K562 (cell line): ENCODE results near the gene COX11.

Experiments
- EP300 ChIP-seq: IDR thresholded peaks from 2 replicates; pipeline ENCODE4 v1.6.1; 2012; ENCODE audit warnings: low read length, improper control_type of control experiment
- TCFL5 ChIP-seq: fragments of 250-450 bp; sonication (Bioruptor Pico); conservative IDR thresholded peaks from 2 replicates; pipeline ENCODE4 v1.6.1; 2021; ENCODE audit warnings: mild to moderate bottlenecking, moderate library complexity, matching md5 sums
- YY1 ChIP-seq, 3 experiments: IDR thresholded peaks; 2 replicates each; pipeline ENCODE4 v1.6.1; 2011; ENCODE audit warnings: low read length in 2 of 3, mild to moderate bottlenecking in 2 of 3, moderate library complexity in 2 of 3, borderline replicate concordance in 1 of 3, control low read depth in 1 of 3, low read depth in 1 of 3; ENCODE audit not compliant: insufficient read depth in 3 of 3, insufficient replicate concordance in 2 of 3, control insufficient read depth in 1 of 3, insufficient read length in 1 of 3; ENCODE audit errors: extremely low read depth in 1 of 3
- ZNF174 ChIP-seq: fragments of 250-450 bp; sonication (Bioruptor Pico); IDR thresholded peaks from 2 replicates; pipeline ENCODE4 v1.4.0; 2020; ENCODE audit warnings: mild to moderate bottlenecking
- ZNF639 ChIP-seq, 2 experiments: fragments of 200-800 bp in 1 of 2; sonication (Bioruptor generic) in 1 of 2; sonication (generic) in 1 of 2; formaldehyde crosslinking in 1 of 2; IDR thresholded peaks in 1 of 2; conservative IDR thresholded peaks in 1 of 2; 2 replicates each; pipeline versions ENCODE4 v1.5.0 to v1.6.1; 2016 to 2020; ENCODE audit warnings: missing compliant biosample characterization in 1 of 2, missing genetic modification characterization in 1 of 2, missing genetic modification reagents in 1 of 2
- TF ChIP-seq, protein P1 (sequence below): IDR thresholded peaks from 2 replicates; pipeline ENCODE4 v1.6.1; 2014; ENCODE audit warnings: antibody characterized with exemption
- TF ChIP-seq, protein P2 (sequence below): fragments of 250-450 bp; sonication (Bioruptor Pico); IDR thresholded peaks from 2 replicates; pipeline ENCODE4 v1.5.0; 2020; ENCODE audit warnings: mild to moderate bottlenecking, borderline replicate concordance
- TF ChIP-seq, protein P3 (sequence below): sonication (generic); formaldehyde crosslinking; IDR thresholded peaks from 2 replicates; pipeline ENCODE4 v1.9.0; 2022; ENCODE audit warnings: mild to moderate bottlenecking, missing genetic modification reagents
- TF ChIP-seq, protein P4 (sequence below): sonication (generic); formaldehyde crosslinking; IDR thresholded peaks from 2 replicates; pipeline ENCODE4 v1.8.0; 2023; ENCODE audit warnings: missing genetic modification reagents, mild to moderate bottlenecking, borderline replicate concordance

GRCh38 chr17:54937426-54937825 lies 31.0 kb downstream of the COX11 start:
- no peak for TF ChIP-seq ZNF174 (CRISPR knock-in tag)
- no peak for TF ChIP-seq ZNF639 (CRISPR knock-in tag; conservative IDR thresholded peaks at IDR 0.05 in 1 of 2, IDR thresholded peaks at IDR 0.05 in 1 of 2)
- TF ChIP-seq EP300 = no peak
- TF ChIP-seq, protein P1, sequence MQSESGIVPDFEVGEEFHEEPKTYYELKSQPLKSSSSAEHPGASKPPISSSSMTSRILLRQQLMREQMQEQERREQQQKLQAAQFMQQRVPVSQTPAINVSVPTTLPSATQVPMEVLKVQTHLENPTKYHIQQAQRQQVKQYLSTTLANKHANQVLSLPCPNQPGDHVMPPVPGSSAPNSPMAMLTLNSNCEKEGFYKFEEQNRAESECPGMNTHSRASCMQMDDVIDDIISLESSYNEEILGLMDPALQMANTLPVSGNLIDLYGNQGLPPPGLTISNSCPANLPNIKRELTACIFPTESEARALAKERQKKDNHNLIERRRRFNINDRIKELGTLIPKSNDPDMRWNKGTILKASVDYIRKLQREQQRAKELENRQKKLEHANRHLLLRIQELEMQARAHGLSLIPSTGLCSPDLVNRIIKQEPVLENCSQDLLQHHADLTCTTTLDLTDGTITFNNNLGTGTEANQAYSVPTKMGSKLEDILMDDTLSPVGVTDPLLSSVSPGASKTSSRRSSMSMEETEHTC = no peak
- no peak for TF ChIP-seq TCFL5 (CRISPR knock-in tag)
- TF ChIP-seq YY1 (IDR thresholded peaks at IDR 0.05; ENCODE audit: borderline replicate concordance in 1 of 3, control insufficient read depth in 1 of 3, extremely low read depth in 1 of 3, insufficient read depth in 3 of 3, insufficient read length in 1 of 3, insufficient replicate concordance in 2 of 3, low read depth in 1 of 3, low read length in 2 of 3) = no peak
- TF ChIP-seq, protein P2, sequence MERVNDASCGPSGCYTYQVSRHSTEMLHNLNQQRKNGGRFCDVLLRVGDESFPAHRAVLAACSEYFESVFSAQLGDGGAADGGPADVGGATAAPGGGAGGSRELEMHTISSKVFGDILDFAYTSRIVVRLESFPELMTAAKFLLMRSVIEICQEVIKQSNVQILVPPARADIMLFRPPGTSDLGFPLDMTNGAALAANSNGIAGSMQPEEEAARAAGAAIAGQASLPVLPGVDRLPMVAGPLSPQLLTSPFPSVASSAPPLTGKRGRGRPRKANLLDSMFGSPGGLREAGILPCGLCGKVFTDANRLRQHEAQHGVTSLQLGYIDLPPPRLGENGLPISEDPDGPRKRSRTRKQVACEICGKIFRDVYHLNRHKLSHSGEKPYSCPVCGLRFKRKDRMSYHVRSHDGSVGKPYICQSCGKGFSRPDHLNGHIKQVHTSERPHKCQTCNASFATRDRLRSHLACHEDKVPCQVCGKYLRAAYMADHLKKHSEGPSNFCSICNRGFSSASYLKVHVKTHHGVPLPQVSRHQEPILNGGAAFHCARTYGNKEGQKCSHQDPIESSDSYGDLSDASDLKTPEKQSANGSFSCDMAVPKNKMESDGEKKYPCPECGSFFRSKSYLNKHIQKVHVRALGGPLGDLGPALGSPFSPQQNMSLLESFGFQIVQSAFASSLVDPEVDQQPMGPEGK (CRISPR knock-in tag) = no peak
- TF ChIP-seq, protein P3, sequence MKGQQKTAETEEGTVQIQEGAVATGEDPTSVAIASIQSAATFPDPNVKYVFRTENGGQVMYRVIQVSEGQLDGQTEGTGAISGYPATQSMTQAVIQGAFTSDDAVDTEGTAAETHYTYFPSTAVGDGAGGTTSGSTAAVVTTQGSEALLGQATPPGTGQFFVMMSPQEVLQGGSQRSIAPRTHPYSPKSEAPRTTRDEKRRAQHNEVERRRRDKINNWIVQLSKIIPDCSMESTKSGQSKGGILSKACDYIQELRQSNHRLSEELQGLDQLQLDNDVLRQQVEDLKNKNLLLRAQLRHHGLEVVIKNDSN (CRISPR knock-in tag) = no peak
- TF ChIP-seq, protein P4, sequence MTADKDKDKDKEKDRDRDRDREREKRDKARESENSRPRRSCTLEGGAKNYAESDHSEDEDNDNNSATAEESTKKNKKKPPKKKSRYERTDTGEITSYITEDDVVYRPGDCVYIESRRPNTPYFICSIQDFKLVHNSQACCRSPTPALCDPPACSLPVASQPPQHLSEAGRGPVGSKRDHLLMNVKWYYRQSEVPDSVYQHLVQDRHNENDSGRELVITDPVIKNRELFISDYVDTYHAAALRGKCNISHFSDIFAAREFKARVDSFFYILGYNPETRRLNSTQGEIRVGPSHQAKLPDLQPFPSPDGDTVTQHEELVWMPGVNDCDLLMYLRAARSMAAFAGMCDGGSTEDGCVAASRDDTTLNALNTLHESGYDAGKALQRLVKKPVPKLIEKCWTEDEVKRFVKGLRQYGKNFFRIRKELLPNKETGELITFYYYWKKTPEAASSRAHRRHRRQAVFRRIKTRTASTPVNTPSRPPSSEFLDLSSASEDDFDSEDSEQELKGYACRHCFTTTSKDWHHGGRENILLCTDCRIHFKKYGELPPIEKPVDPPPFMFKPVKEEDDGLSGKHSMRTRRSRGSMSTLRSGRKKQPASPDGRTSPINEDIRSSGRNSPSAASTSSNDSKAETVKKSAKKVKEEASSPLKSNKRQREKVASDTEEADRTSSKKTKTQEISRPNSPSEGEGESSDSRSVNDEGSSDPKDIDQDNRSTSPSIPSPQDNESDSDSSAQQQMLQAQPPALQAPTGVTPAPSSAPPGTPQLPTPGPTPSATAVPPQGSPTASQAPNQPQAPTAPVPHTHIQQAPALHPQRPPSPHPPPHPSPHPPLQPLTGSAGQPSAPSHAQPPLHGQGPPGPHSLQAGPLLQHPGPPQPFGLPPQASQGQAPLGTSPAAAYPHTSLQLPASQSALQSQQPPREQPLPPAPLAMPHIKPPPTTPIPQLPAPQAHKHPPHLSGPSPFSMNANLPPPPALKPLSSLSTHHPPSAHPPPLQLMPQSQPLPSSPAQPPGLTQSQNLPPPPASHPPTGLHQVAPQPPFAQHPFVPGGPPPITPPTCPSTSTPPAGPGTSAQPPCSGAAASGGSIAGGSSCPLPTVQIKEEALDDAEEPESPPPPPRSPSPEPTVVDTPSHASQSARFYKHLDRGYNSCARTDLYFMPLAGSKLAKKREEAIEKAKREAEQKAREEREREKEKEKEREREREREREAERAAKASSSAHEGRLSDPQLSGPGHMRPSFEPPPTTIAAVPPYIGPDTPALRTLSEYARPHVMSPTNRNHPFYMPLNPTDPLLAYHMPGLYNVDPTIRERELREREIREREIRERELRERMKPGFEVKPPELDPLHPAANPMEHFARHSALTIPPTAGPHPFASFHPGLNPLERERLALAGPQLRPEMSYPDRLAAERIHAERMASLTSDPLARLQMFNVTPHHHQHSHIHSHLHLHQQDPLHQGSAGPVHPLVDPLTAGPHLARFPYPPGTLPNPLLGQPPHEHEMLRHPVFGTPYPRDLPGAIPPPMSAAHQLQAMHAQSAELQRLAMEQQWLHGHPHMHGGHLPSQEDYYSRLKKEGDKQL (CRISPR knock-in tag) = no peak
